GM12873 (cell line): Measurements from ENCODE around the gene ZNF431.

ENCODE experiments used
- TF ChIP-seq, protein P1 (sequence below): IDR thresholded peaks from 2 replicates; pipeline ENCODE4 v1.5.1; 2012; ENCODE audit warnings: low read depth, mild to moderate bottlenecking, moderate library complexity, low read length, control low read depth; ENCODE audit not compliant: insufficient read depth; ENCODE audit errors: missing control alignments

ZNF431 gene

DNA sequence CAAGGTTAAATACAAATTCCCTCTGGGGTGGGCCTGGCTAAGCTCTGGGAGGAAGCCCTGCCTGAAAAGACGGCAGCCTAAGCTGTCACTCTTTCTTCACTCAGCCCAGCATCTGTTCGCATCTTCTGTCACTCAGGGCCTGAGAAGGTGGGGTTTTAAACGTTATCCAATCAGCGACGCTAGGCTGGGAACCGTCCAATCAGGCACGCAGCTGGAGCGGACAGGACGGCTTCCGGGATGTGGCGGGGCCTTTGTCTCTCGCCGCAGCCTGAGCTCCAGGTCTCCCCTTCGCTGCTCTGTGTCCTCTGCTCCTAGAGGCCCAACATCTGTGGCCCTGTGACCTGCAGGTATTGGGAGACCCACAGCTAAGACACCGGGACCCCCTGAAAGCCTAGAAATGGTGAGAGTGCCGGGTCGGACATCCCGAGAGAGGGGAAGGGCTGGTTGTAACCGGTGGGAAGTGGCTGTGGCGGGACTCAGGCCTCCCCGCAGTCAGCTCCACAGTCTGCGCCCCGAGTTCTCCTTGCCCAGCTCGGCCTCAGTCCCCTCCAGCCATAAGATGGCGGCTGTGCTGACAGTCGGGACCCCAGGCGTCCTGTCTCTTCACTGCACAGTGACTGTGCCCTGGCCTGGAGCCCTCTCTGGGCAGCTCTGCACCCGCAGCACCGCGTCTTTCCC is at the start of gene ZNF431:
Gene ZNF431, plus strand, starts transcription at position 254 of the 678 bp plus-strand sequence. Its CDS starts 144 bp downstream, at position 398.
- TF ChIP-seq, protein P1, sequence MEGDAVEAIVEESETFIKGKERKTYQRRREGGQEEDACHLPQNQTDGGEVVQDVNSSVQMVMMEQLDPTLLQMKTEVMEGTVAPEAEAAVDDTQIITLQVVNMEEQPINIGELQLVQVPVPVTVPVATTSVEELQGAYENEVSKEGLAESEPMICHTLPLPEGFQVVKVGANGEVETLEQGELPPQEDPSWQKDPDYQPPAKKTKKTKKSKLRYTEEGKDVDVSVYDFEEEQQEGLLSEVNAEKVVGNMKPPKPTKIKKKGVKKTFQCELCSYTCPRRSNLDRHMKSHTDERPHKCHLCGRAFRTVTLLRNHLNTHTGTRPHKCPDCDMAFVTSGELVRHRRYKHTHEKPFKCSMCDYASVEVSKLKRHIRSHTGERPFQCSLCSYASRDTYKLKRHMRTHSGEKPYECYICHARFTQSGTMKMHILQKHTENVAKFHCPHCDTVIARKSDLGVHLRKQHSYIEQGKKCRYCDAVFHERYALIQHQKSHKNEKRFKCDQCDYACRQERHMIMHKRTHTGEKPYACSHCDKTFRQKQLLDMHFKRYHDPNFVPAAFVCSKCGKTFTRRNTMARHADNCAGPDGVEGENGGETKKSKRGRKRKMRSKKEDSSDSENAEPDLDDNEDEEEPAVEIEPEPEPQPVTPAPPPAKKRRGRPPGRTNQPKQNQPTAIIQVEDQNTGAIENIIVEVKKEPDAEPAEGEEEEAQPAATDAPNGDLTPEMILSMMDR = no peak

DNA sequence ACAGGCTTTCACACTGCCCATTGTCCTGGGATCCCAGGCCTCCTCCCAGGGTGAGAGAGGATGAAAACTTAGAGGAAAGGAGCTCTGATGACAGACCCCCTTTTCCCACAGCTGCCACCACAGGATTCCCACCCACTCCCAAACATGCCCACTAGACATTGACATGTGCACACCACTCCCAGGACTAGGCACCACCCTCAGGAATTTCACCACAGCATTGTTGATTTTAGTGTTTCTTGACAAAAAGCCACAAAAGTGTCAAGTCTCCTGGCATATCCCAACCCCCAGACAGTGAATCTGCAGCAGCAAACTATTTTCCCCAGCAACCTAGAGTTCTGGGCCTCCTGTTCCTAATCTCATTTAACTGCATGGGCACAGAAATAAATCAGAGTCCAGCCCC is 49.7 kb upstream of the ZNF431 start:
- TF ChIP-seq, protein P1 = no peak

DNA sequence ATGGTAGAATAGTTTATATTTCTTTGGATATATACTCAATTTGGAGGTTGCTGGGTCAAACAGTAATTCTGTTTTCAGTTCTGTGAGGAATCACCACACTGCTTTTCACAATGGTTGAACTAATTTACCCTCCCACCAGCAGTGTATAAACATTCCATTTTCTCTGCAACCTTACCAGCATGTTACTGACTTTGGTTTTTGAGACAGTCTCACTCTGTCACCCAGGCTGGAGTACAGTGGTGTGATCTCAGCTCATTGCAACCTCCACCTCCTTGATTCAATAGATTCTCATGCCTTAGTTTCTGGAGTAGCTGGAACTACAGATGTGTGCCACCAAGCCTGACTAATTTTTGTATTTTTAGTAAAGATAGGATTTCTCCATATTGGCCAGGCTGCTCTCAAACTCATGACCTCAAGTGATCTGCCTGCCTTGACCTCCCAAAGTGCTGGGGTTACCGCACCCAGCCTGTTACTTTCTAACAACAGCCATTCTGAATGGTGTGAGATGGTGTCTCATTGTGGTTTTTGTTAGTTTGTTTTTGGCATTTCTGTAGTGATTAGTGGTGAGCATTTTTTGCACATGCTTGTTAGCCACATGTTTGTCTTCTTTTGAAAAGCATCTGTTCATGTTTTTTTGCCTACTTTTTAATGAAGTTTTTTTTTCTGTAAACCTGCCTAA is 47.4 kb upstream of the ZNF431 start:
- TF ChIP-seq, protein P1 = no peak

DNA sequence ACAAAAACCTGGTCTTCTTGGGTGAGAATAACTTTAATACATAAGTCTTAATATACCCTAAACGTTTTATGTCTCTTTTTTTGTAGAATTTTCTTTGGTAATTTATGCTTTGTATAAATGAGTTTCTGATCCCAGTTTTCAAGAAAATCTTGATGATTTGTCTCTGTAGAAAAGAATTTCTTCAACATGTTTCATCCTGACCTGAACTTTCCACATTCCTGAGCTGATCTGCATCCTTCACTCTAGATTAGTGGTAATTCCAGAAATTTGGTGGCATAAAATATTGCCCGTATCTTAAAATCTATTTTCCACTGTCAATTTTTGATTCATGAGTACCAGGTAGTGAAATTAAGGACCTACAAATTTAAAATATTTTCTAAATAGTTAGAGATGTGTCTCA is 43.5 kb upstream of the ZNF431 start:
- TF ChIP-seq, protein P1 = no peak

GRCh38 chr19:21101521-21102242 is 40.2 kb upstream of the ZNF431 start:
- TF ChIP-seq, protein P1 = no peak

DNA sequence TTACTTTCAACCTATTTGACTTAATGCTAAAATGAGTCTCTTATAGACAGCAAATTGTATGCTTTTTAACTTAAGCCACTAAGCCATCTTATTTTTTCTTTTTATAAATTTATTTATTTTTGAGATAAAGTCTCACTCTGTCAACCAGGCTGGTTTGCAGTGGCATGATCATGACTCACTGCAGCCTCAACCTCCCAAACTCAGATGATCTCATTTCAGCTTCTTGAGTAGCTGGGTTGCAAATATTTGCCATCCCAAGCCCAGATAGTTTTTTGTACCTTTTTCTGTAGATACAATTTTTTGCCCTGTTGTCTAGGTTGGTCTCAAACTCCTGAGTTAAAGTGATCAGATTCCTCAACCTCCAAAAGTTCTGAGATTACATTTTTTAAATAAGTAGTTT is 32.7 kb upstream of the ZNF431 start:
- TF ChIP-seq, protein P1 = no peak

DNA sequence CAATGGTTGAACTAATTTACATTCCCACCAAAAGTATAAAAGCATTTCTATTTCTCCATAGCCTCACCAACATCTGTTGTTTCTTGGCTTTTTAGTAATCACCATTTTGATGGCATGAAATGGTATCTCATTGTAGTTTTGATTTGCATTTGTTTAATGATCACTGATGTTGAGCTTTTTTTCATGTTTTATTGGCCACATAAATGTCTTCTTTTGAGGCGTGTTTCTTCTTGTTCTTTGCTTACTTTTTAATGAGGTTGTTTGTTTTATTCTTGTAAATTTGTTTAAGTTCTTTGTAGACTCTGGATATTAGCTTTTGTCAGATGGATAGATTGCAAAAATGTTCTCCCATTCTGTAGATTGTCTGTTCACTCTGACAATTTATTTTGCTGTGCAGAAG is 31.7 kb upstream of the ZNF431 start:
- TF ChIP-seq, protein P1 = no peak
